Posterior vena cava (tissue), 2 donors: Measurements from ENCODE around the gene PTPRD. TPM values are rescaled to one million over a fixed set of nuclear protein-coding genes. Genes with fewer than 3 reads are reported as not detected.

Experiments
- DNase-seq: peaks from one replicate; pipeline ENCODE4 v3.0.0-alpha.2; 2020; ENCODE audit warnings: low spot score
- intact Hi-C, 2 donors: fragments of 100-400 bp; cut with DNase I; formaldehyde crosslinking; loops; one replicate each; pipeline versions ENCODE4 v1.14.1 to v1.14.2; 2022 to 2023
- total RNA-seq, 2 donors: library from RNA; stranded (reverse); fragmentation: NEBNext Ultra II Directional; extraction: Animal tissue kit (Norgen Biotek cat#: 25700); gene quantifications; one replicate each; pipeline ENCODE4 v1.2.1, GENCODE V29; 2021
- donor health status: DM: yes; HTN: yes; CAD: no.
- donor health status: DM: yes; HTN: yes; CAD: no.

Gene PTPRD
- total RNA-seq, 2 donors from 2014 or later = 21.4 to 51.2 TPM

DNA sequence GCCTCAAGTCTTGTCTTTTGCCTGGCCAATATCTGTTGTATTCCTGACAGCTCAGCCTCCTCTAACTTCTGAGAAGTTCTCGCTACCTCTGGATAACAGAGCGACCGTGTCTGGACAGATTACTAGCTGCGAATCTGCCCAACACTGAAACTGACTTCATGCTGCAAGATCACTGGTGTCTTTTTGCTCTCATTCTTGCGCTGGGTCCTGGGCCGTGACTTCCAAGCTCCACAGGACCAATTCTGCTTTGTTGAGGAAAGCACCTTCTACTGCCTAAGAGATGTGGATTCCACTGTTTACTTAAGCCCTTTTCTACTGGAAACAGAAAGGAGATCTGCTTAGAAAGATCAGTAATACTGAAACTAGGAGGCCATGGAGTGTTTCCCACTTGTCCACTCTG lies 1834.4 kb downstream of the PTPRD start:
- intact Hi-C loops = no loop called here

DNA sequence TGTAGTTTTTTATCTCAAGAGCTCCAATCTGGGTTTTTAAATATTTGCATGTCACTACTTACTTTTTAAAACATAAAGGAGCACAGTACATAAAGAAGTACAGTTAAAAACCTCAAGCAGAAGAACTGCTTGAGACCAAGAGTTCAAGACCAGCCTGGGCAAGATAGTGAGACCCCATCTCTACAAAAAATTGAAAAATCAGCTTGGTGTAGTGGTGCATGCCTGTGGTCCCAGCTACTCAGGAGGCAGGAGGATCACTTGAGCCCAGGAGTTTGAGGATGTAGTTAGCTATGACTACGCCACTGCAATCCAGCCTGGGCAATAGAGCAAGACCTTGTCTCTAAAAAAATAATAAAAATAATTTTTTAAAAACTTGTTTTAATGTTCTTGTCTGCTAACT lies 1840.5 kb downstream of the PTPRD start:
- intact Hi-C loops = no loop called here
- DNase-seq = no peak

More for the DNA sequence above, 1834.4 kb downstream of the PTPRD start:
- no peak for DNase-seq

- no peak for DNase-seq
- intact Hi-C loops = no loop called here
Measured at GRCh38 chr9:8769153-8769552, 1843.6 kb downstream of the PTPRD start.

GRCh38 chr9:8766096-8766495 lies 1846.7 kb downstream of the PTPRD start:
- DNase-seq = no peak
- intact Hi-C loops = no loop called here

GRCh38 chr9:8764051-8764450 lies 1848.8 kb downstream of the PTPRD start:
- no peak for DNase-seq
- intact Hi-C loops = no loop called here

DNA sequence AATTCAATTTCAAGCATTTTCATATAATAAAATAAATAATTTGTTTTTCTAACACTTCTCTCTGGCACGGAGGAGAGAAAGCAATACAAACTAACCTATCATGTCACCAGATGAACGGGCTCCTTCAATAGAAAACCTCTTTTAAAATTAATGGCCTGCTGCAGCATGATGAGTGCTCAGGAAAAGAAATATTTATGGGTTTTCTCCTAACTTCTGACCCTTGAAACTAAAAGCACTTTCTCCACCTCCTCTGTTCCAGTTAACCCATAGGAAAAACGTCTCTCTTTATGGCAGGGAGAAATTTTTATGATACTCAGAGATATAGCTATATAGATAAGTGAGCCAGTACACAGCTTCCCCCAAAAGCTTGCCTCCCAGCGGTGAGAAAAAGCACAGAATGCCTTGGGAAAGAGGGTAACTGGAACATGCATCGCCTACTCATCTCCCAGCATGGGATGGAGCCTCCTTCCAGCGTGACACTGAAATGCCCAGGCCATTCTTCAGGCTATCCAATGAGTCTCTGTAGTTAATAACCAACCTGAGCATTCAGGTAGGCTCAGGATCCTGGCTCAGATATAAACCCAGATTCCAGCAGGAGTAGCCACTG lies 1850.2 kb downstream of the PTPRD start:
- DNase-seq = no peak
- intact Hi-C loops = no loop called here

DNA sequence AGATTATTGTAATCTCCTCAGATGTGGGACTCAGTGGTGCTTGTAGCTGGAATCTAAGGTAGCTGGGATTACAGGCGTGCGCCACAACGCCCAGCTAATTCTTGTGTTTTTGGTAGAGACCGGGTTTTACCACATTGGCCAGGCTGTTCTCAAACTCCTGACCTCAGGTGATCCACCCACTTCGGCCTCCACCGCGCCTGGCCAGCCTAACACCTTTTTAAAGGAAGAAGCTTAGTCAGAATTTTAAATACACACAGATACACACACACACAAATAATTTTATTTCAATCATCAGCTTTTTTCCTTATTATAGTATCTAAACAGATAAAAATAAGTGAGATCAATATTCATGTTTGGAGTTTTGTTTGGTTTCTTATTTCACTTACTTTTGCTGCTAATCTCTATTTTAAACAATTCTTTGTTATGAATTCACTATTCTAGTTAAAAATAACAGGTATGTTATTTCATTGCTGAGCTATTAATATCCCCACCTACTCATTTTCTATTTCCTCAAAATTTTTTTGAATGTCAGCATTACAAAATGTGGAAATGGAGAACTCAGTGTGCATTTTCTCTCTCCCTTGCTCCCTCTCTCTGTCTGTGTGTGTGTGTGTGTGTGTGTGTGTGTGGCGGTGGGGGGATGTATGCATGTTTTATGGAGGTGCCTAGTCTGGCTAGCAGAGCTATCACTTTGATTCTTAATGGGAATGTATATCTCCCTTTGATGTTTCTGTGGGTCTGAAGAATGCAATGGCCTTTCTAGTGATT lies 1852.6 kb downstream of the PTPRD start:
- DNase-seq = no peak
- intact Hi-C loops = loop anchor here in 1 of 2 donors (10.0 kb wide), 1 partner anchor 695 kb away; no protein-coding TSS in a partner anchor

GRCh38 chr9:8757881-8758280 lies 1854.9 kb downstream of the PTPRD start:
- DNase-seq = no peak
- intact Hi-C loops = loop anchor here in 1 of 2 donors (10.0 kb wide), 1 partner anchor 693 kb away; no protein-coding TSS in a partner anchor

GRCh38 chr9:8754751-8755150 lies 1858.1 kb downstream of the PTPRD start:
- DNase-seq = no peak
- intact Hi-C loops = loop anchor here in 1 of 2 donors (10.0 kb wide), 1 partner anchor 690 kb away; no protein-coding TSS in a partner anchor

- DNase-seq = no peak
- intact Hi-C loops = loop anchor here in 1 of 2 donors (10.0 kb wide), 1 partner anchor 687 kb away; no protein-coding TSS in a partner anchor
Measured at GRCh38 chr9:8751406-8751930, 1861.3 kb downstream of the PTPRD start.

DNA sequence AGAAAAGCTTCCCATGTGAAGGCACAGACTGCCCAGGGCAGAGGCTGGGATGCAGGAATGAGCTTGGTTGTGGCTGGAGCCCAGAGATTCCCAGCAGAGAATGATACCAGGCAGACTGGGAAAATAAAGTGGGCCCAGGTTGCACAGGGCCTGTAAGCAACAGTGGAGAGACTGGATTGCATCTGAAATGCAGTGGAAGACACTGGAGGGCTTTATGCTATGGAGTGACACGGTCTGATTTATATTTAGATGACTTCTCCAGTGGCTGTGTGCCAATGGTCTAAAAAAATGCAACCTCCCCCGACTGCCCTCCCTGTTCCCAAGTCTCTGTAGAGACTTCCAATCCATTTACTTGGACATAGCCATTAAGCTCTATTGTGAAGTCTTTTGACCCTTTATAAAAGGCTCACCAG lies 1862.2 kb downstream of the PTPRD start:
- DNase-seq = no peak
- intact Hi-C loops = loop anchor here in 1 of 2 donors (10.0 kb wide), 1 partner anchor 686 kb away; no protein-coding TSS in a partner anchor

DNA sequence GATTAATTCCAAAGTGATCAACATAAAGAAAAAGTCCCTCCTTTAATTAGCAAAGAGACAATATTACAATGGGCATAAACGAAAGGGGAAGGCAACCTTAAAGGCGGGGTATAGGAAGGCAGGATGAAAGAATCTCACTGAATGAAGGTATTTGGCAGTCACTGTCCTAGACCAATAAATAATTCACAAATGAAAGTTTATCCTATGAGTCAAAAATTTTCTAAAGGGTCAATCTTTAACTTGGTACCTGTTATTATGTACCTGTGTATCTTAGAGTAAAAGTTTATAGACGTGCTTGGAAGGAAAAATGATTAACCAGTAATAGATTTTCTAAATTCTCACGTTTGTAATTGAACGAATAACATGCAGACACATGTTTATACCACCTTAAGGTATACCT lies 1867.5 kb downstream of the PTPRD start:
- DNase-seq = no peak
- intact Hi-C loops = no loop called here

GRCh38 chr9:8738945-8739344 lies 1873.9 kb downstream of the PTPRD start:
- no peak for DNase-seq
- intact Hi-C loops = loop anchor here in 1 of 2 donors (1.0 kb wide), 1 partner anchor 75 kb away; no protein-coding TSS in a partner anchor

DNA sequence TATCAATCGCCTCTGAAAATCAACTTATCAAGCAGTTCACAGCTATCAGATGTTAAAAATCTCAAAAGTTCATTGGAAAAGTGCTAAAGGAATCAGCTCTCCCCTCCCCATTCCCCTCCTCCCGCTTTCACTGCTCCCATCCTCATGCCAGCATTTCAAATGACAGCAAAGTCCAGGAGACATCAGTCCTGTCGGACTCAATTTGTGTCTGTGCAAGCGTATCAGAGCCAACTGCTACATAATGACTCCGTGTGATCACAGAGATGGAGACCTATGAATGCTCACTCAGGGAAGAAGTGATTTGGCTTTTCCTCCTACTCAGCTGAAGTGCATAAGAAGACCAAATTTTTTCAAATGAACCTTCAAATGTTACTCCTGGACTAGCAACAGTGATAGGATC lies 1876.0 kb downstream of the PTPRD start:
- no peak for DNase-seq
- intact Hi-C loops = no loop called here

- intact Hi-C loops = no loop called here
- no peak for DNase-seq
Measured at GRCh38 chr9:8734760-8735159, 1878.0 kb downstream of the PTPRD start.

DNA sequence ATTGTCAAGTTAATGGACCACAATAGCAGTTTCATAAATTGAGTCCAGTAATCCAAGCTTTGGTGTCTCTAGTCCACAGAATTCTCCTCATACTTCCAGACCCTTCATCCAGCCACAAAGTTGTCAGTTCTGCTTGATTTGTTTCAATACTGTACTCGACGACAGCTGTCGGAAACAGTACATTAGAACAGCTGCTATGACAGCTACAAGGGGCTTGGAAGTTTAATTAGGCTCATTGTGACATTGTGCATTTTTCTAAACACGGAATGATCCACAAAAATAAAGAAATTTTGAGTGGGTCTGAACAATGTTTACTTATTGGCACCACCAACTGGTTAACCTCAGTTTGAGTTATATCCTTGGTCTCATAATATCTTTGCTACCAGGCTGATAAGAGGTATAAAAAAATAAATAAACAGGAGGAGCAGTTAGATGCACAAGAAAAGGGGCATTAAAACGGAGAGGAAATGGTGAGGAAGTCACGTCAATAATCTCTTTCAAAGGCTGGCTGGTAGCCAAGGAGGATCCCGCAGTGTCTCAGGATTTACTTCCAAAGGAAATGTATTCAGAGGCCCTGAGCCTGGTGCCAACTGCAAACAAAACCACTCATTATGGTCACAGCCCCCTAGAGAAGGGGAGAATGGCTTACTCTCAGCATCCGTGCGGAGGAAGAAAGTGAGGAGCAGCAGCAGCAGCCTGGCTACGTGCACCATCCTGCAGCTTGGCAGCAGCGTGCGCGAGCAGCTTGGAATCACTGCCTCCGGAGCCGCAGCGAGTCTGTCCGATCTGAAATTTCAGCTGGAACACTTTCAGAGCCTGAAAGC lies 1879.5 kb downstream of the PTPRD start:
- intact Hi-C loops = no loop called here
- no peak for DNase-seq

GRCh38 chr9:8732367-8733075 lies 1880.3 kb downstream of the PTPRD start:
- DNase-seq = no peak
- intact Hi-C loops = no loop called here

- no peak for DNase-seq
- intact Hi-C loops = no loop called here
Measured at GRCh38 chr9:8730618-8731017, 1882.2 kb downstream of the PTPRD start.

DNA sequence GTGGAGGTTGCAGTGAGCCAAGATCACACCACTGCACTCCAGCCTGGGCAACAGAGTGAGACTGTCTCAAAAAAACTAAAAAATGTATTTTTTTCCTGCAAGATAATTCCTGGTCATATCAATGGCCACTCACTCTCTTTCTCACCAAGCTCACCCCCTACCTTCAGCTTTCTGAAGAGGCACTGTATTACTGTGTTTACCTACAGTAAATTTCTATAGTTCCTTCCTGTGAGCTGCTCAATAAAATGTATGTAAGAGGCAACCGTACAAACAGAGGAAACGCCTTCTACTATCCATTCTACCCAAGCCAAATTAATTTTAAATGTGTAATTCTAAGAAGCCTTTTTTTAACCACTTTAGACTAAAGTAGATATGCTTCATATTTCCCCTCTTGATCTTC lies 1883.9 kb downstream of the PTPRD start:
- intact Hi-C loops = no loop called here
- DNase-seq = no peak
